HEK293 (cell line): ENCODE data around the gene KIF23.

ENCODE experiments used
- CTCF ChIA-PET: fragments of 350-600 bp; formaldehyde crosslinking; extraction: SDS; loops from one replicate; lab custom pipeline; 2021; ENCODE audit warnings: antibody characterized with exemption; lab: Yijun Ruan, JAX
- POLR2A ChIA-PET: fragments of 300-600 bp; formaldehyde crosslinking; extraction: SDS; loops from one replicate; lab custom pipeline; 2020; ENCODE audit warnings: antibody characterized with exemption, inconsistent platforms; lab: Yijun Ruan, JAX
- H3K27ac ChIP-seq: fragments of 200-500 bp; sonication (Bioruptor generic); 2 replicates; pipeline ENCODE4 v1.5.1; 2014; ENCODE audit warnings: low read depth, low read length, control low read depth, inconsistent platforms; ENCODE audit errors: extremely low read depth
- H3K36me3 ChIP-seq, 2 experiments: fragments of 200-500 bp in 1 of 2; sonication (Bioruptor generic) in 1 of 2; 1 replicate in 1 of 2; 2 replicates in 1 of 2; pipeline ENCODE4 v1.5.1; 2014 to 2017; ENCODE audit warnings: inconsistent platforms in 2 of 2, low read length in 2 of 2; ENCODE audit not compliant: control insufficient read depth in 2 of 2, insufficient read depth in 1 of 2
- H3K4me1 ChIP-seq: fragments of 200-500 bp; sonication (Bioruptor generic); 2 replicates; pipeline ENCODE4 v1.5.1; 2014; ENCODE audit warnings: mild to moderate bottlenecking, low read length, inconsistent platforms; ENCODE audit not compliant: control insufficient read depth, insufficient read depth
- H3K4me3 ChIP-seq: 2 replicates; pipeline ENCODE4 v1.5.1; 2011; ENCODE audit warnings: low read depth, mild to moderate bottlenecking, control low read depth, low read length, moderate library complexity
- H3K9me3 ChIP-seq: fragments of 200-500 bp; sonication (Bioruptor generic); 2 replicates; pipeline ENCODE4 v1.5.1; 2014; ENCODE audit warnings: low read depth, low read length, inconsistent platforms; ENCODE audit not compliant: control insufficient read depth, insufficient read depth
- GLI4 ChIP-seq: fragments of 450-650 bp; formaldehyde crosslinking; IDR thresholded peaks from 2 replicates; pipeline ENCODE4 v1.5.1; 2016; ENCODE audit warnings: missing biosample characterization, missing genetic modification characterization
- MEIS1 ChIP-seq: sonication (generic); formaldehyde crosslinking; IDR thresholded peaks from 2 replicates; pipeline ENCODE4 v1.8.1; 2022; ENCODE audit warnings: missing genetic modification reagents, mild to moderate bottlenecking, borderline replicate concordance
- MYNN ChIP-seq: fragments of 450-650 bp; formaldehyde crosslinking; IDR thresholded peaks from 2 replicates; pipeline ENCODE4 v1.5.1; 2016; ENCODE audit warnings: missing biosample characterization, missing genetic modification characterization, borderline replicate concordance
- PRDM4 ChIP-seq: fragments of 450-650 bp; formaldehyde crosslinking; IDR thresholded peaks from 2 replicates; pipeline ENCODE4 v1.5.1; 2017; ENCODE audit warnings: missing biosample characterization, missing genetic modification characterization
- SCRT1 ChIP-seq: fragments of 450-650 bp; formaldehyde crosslinking; IDR thresholded peaks from 2 replicates; pipeline ENCODE4 v1.5.1; 2016; ENCODE audit warnings: missing biosample characterization, missing genetic modification characterization, borderline replicate concordance
- WT1 ChIP-seq: fragments of 450-650 bp; formaldehyde crosslinking; IDR thresholded peaks from 2 replicates; pipeline ENCODE4 v1.5.1; 2016; ENCODE audit warnings: missing biosample characterization, missing genetic modification characterization
- ZEB2 ChIP-seq: fragments of 450-650 bp; formaldehyde crosslinking; IDR thresholded peaks from 2 replicates; pipeline ENCODE4 v1.5.1; 2016; ENCODE audit warnings: missing biosample characterization, missing genetic modification characterization
- ZNF140 ChIP-seq: fragments of 450-650 bp; formaldehyde crosslinking; IDR thresholded peaks from 2 replicates; pipeline ENCODE4 v1.5.1; 2016; ENCODE audit warnings: missing biosample characterization, missing genetic modification characterization
- ZNF157 ChIP-seq: fragments of 450-650 bp; formaldehyde crosslinking; IDR thresholded peaks from 2 replicates; pipeline ENCODE4 v1.5.1; 2016; ENCODE audit warnings: missing biosample characterization, missing genetic modification characterization
- ZNF184 ChIP-seq: fragments of 450-650 bp; IDR thresholded peaks from 2 replicates; pipeline ENCODE4 v1.5.1; 2018; ENCODE audit warnings: missing biosample characterization, mild to moderate bottlenecking, missing genetic modification characterization
- ZNF302 ChIP-seq: fragments of 450-650 bp; formaldehyde crosslinking; IDR thresholded peaks from 2 replicates; pipeline ENCODE4 v1.5.1; 2016; ENCODE audit warnings: missing biosample characterization, missing genetic modification characterization, low read depth
- ZNF366 ChIP-seq: fragments of 450-650 bp; formaldehyde crosslinking; conservative IDR thresholded peaks from 2 replicates; pipeline ENCODE4 v1.5.1; 2016; ENCODE audit warnings: missing biosample characterization, missing genetic modification characterization
- ZNF394 ChIP-seq: fragments of 450-650 bp; formaldehyde crosslinking; IDR thresholded peaks from 2 replicates; pipeline ENCODE4 v1.5.1; 2016; ENCODE audit warnings: missing biosample characterization, missing genetic modification characterization, mild to moderate bottlenecking, moderate library complexity, borderline replicate concordance
- ZNF585B ChIP-seq: fragments of 450-650 bp; formaldehyde crosslinking; IDR thresholded peaks from 2 replicates; pipeline ENCODE4 v1.5.1; 2016; ENCODE audit warnings: missing biosample characterization, missing genetic modification characterization
- ZNF596 ChIP-seq: fragments of 450-650 bp; IDR thresholded peaks from 2 replicates; pipeline ENCODE4 v1.5.0; 2018; ENCODE audit warnings: missing biosample characterization, mild to moderate bottlenecking, missing genetic modification characterization, moderate library complexity
- ZNF626 ChIP-seq: fragments of 450-650 bp; sonication (Bioruptor Pico); formaldehyde crosslinking; IDR thresholded peaks from 2 replicates; pipeline ENCODE4 v1.5.1; 2018; ENCODE audit warnings: missing biosample characterization, missing genetic modification characterization, inconsistent platforms
- ZNF664 ChIP-seq: fragments of 450-650 bp; formaldehyde crosslinking; IDR thresholded peaks from 2 replicates; pipeline ENCODE4 v1.5.1; 2016; ENCODE audit warnings: missing biosample characterization, missing genetic modification characterization
- TF ChIP-seq, protein P1 (sequence below): fragments of 450-650 bp; formaldehyde crosslinking; IDR thresholded peaks from 2 replicates; pipeline ENCODE4 v1.5.1; 2016; ENCODE audit warnings: missing biosample characterization, missing genetic modification characterization
- TF ChIP-seq, protein P2 (sequence below): fragments of 450-650 bp; formaldehyde crosslinking; IDR thresholded peaks from 2 replicates; pipeline ENCODE4 v1.5.1; 2016; ENCODE audit warnings: missing biosample characterization, missing genetic modification characterization
- TF ChIP-seq, protein P3 (sequence below): fragments of 450-650 bp; formaldehyde crosslinking; IDR thresholded peaks from 2 replicates; pipeline ENCODE4 v1.5.1; 2016; ENCODE audit warnings: missing biosample characterization, missing genetic modification characterization
- TF ChIP-seq, protein P4 (sequence below): fragments of 450-650 bp; formaldehyde crosslinking; conservative IDR thresholded peaks from 2 replicates; pipeline ENCODE4 v1.5.1; 2016; ENCODE audit warnings: low read depth, missing biosample characterization, missing genetic modification characterization
- TF ChIP-seq, protein P5 (sequence below): fragments of 450-650 bp; formaldehyde crosslinking; IDR thresholded peaks from 2 replicates; pipeline ENCODE4 v1.5.1; 2017; ENCODE audit warnings: missing biosample characterization, missing genetic modification characterization

The KIF23 gene

GRCh38 chr15:69422336-69422895 is 8.3 kb downstream of the KIF23 start:
- ChIA-PET POLR2A (interaction anchor here (1.6 kb wide), 1 partner anchor 8 kb away, joined by 7 read pairs; the partner anchor contains the start of gene KIF23), CTCF (interaction anchor here (0.6 to 1.9 kb wide), 3 partner anchors 19 to 28 kb away, joined by 5 to 8 read pairs (median 7); no protein-coding TSS in a partner anchor)
- Histone ChIP-seq H3K4me3 (no peak overlapping the region), H3K27ac (no peak overlapping the region), H3K9me3 (no peaks in the 10 kb centered on the region), H3K36me3 (peaks cover 99 to 100% of the 10 kb centered on the region in 2 experiments), H3K4me1 (no peaks in the 10 kb centered on the region)
- TF ChIP-seq MEIS1 (CRISPR knock-in tag) (no peak), ZNF184 (no peak), ZEB2 (no peak), ZNF140 (tag by site-specific recombination) (no peak), ZNF366 (no peak), MYNN (tag by site-specific recombination) (no peak), ZNF596 (no peak), SCRT1 (no peak), WT1 (tag by site-specific recombination) (no peak), ZNF157 (no peak), GLI4 (tag by site-specific recombination) (no peak), ZNF664 (no peak)
- TF ChIP-seq, protein P1, sequence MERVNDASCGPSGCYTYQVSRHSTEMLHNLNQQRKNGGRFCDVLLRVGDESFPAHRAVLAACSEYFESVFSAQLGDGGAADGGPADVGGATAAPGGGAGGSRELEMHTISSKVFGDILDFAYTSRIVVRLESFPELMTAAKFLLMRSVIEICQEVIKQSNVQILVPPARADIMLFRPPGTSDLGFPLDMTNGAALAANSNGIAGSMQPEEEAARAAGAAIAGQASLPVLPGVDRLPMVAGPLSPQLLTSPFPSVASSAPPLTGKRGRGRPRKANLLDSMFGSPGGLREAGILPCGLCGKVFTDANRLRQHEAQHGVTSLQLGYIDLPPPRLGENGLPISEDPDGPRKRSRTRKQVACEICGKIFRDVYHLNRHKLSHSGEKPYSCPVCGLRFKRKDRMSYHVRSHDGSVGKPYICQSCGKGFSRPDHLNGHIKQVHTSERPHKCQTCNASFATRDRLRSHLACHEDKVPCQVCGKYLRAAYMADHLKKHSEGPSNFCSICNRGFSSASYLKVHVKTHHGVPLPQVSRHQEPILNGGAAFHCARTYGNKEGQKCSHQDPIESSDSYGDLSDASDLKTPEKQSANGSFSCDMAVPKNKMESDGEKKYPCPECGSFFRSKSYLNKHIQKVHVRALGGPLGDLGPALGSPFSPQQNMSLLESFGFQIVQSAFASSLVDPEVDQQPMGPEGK (tag by site-specific recombination) = no peak
- TF ChIP-seq, protein P2, sequence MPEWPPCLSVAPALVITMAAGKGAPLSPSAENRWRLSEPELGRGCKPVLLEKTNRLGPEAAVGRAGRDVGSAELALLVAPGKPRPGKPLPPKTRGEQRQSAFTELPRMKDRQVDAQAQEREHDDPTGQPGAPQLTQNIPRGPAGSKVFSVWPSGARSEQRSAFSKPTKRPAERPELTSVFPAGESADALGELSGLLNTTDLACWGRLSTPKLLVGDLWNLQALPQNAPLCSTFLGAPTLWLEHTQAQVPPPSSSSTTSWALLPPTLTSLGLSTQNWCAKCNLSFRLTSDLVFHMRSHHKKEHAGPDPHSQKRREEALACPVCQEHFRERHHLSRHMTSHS = no peak
- TF ChIP-seq, protein P3, sequence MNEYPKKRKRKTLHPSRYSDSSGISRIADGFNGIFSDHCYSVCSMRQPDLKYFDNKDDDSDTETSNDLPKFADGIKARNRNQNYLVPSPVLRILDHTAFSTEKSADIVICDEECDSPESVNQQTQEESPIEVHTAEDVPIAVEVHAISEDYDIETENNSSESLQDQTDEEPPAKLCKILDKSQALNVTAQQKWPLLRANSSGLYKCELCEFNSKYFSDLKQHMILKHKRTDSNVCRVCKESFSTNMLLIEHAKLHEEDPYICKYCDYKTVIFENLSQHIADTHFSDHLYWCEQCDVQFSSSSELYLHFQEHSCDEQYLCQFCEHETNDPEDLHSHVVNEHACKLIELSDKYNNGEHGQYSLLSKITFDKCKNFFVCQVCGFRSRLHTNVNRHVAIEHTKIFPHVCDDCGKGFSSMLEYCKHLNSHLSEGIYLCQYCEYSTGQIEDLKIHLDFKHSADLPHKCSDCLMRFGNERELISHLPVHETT = no peak
- TF ChIP-seq, protein P4, sequence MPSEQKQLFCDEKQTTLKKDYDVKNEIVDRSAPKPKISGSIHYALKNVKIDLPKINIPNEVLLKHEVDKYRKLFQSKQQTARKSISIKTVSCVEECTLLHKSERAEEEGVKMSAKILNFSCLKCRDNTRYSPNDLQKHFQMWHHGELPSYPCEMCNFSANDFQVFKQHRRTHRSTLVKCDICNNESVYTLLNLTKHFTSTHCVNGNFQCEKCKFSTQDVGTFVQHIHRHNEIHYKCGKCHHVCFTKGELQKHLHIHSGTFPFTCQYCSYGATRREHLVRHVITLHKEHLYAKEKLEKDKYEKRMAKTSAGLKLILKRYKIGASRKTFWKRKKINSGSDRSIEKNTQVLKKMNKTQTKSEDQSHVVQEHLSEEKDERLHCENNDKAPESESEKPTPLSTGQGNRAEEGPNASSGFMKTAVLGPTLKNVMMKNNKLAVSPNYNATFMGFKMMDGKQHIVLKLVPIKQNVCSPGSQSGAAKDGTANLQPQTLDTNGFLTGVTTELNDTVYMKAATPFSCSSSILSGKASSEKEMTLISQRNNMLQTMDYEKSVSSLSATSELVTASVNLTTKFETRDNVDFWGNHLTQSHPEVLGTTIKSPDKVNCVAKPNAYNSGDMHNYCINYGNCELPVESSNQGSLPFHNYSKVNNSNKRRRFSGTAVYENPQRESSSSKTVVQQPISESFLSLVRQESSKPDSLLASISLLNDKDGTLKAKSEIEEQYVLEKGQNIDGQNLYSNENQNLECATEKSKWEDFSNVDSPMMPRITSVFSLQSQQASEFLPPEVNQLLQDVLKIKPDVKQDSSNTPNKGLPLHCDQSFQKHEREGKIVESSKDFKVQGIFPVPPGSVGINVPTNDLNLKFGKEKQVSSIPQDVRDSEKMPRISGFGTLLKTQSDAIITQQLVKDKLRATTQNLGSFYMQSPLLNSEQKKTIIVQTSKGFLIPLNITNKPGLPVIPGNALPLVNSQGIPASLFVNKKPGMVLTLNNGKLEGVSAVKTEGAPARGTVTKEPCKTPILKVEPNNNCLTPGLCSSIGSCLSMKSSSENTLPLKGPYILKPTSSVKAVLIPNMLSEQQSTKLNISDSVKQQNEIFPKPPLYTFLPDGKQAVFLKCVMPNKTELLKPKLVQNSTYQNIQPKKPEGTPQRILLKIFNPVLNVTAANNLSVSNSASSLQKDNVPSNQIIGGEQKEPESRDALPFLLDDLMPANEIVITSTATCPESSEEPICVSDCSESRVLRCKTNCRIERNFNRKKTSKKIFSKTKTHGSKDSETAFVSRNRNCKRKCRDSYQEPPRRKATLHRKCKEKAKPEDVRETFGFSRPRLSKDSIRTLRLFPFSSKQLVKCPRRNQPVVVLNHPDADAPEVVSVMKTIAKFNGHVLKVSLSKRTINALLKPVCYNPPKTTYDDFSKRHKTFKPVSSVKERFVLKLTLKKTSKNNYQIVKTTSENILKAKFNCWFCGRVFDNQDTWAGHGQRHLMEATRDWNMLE (tag by site-specific recombination) = no peak

DNA sequence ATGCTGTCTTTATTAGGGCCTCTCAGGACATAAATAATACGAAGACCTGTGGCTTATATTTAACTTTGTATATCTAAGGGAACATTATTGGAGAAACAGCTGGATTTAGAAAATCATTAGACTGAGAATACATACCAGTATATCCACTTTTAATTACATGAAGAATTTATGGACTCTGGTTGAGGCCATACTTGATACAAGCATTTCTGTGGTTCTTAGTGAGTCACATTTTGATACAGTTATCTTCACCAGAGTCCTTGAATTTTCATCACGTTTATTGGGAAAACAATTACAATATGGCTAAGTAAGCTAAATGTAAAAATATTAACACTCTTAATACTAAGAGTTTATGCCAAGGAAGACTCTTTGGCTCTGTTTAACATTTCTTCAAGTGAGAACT is 9.9 kb downstream of the KIF23 start:
- H3K36me3 ChIP-seq = peaks cover 98 to 100% of the 10 kb centered on the region in 2 experiments
- no peaks in the 10 kb centered on the region for H3K9me3 ChIP-seq
- no peak overlapping the region for H3K27ac ChIP-seq
- no peaks in the 10 kb centered on the region for H3K4me1 ChIP-seq
- H3K4me3 ChIP-seq = no peak overlapping the region
- CTCF ChIA-PET = no interaction called here
- POLR2A ChIA-PET = interaction anchor here (1.6 kb wide), 1 partner anchor 10 kb away, joined by 7 read pairs; the partner anchor contains the start of gene KIF23
- TF ChIP-seq ZNF626 (tag by site-specific recombination) (no peak), PRDM4 (tag by site-specific recombination) (no peak), ZNF302 (tag by site-specific recombination) (no peak), ZNF394 (tag by site-specific recombination) (no peak), MEIS1 (CRISPR knock-in tag) (no peak), ZNF585B (tag by site-specific recombination) (no peak)
- TF ChIP-seq, protein P5, sequence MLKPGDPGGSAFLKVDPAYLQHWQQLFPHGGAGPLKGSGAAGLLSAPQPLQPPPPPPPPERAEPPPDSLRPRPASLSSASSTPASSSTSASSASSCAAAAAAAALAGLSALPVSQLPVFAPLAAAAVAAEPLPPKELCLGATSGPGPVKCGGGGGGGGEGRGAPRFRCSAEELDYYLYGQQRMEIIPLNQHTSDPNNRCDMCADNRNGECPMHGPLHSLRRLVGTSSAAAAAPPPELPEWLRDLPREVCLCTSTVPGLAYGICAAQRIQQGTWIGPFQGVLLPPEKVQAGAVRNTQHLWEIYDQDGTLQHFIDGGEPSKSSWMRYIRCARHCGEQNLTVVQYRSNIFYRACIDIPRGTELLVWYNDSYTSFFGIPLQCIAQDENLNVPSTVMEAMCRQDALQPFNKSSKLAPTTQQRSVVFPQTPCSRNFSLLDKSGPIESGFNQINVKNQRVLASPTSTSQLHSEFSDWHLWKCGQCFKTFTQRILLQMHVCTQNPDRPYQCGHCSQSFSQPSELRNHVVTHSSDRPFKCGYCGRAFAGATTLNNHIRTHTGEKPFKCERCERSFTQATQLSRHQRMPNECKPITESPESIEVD (tag by site-specific recombination) = no peak
